Measurements from ENCODE around the gene BNIP5. TPM values are rescaled to one million over a fixed set of nuclear protein-coding genes. Genes with fewer than 3 reads are reported as not detected.

Gene BNIP5
- total RNA-seq, 3 donors from 2014 or later: under 0.01 TPM; not detected in 2

DNA sequence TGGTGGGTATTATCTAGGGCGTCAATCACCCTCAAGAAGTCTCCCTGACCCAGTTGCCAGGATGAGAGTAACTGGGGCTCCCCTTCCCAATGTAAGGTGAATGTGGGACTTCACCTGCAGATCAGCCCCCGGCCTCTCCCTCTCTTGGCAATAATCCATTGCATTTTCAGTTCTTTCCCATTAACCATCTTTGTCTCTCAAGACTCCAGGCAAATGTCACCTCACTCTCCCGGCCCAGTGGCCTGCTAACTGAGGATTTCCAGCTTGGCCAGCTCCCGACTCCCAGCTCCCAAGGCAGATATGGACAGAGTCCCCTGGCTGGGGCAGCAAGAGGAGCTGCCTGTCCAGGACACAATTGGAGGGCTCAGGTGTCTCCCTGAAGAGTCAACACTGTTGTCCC is 43.5 kb upstream of the BNIP5 start:
- Histone ChIP-seq H3K27ac (no peak overlapping the region), H3K4me1 (no peaks in the 10 kb centered on the region), H3K9me3 (no peaks in the 10 kb centered on the region), H3K27me3 (no peaks in the 10 kb centered on the region), H3K36me3 (no peaks in the 10 kb centered on the region), H3K4me3 (no peak overlapping the region)
- intact Hi-C loops (cut with DNase I; ENCODE audit: low total_unique reads): no loop called here
- DNase-seq (ENCODE audit: low spot score in 2 of 2): no peak
- TF ChIP-seq, protein P1, sequence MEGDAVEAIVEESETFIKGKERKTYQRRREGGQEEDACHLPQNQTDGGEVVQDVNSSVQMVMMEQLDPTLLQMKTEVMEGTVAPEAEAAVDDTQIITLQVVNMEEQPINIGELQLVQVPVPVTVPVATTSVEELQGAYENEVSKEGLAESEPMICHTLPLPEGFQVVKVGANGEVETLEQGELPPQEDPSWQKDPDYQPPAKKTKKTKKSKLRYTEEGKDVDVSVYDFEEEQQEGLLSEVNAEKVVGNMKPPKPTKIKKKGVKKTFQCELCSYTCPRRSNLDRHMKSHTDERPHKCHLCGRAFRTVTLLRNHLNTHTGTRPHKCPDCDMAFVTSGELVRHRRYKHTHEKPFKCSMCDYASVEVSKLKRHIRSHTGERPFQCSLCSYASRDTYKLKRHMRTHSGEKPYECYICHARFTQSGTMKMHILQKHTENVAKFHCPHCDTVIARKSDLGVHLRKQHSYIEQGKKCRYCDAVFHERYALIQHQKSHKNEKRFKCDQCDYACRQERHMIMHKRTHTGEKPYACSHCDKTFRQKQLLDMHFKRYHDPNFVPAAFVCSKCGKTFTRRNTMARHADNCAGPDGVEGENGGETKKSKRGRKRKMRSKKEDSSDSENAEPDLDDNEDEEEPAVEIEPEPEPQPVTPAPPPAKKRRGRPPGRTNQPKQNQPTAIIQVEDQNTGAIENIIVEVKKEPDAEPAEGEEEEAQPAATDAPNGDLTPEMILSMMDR (IDR thresholded peaks at IDR 0.05): no peak
- TF ChIP-seq POLR2AphosphoS5 (IDR thresholded peaks at IDR 0.05): no peak
- no peak for TF ChIP-seq POLR2A (IDR thresholded peaks at IDR 0.05)

DNA sequence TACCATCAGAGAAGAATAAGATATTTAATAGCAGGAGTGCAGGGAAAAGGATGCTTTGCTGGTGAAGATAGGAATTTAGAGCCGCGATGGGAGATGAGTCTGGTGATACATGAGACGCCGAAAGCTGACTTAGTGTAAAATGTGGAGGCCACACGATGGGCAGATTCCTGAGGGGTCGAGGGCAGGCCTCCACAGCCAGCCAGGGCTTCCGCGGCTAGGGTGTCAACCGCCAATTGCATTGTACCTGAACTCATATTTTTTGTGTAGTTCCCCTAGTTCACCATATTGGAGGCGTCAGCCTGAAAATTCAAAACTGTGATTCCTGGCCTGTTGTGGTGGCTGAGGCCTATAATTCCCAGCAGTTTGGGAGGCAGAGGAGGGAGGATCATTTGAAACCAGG is 42.2 kb upstream of the BNIP5 start:
- no peaks in the 10 kb centered on the region for H3K9me3 ChIP-seq
- H3K4me3 ChIP-seq: no peak overlapping the region
- no peaks in the 10 kb centered on the region for H3K4me1 ChIP-seq
- H3K36me3 ChIP-seq: no peaks in the 10 kb centered on the region
- TF ChIP-seq, protein P1 (IDR thresholded peaks at IDR 0.05): no peak
- no peak for TF ChIP-seq POLR2A (IDR thresholded peaks at IDR 0.05)
- TF ChIP-seq POLR2AphosphoS5 (IDR thresholded peaks at IDR 0.05): no peak
- intact Hi-C loops (cut with DNase I; ENCODE audit: low total_unique reads): no loop called here
- no peak overlapping the region for H3K27ac ChIP-seq
- no peaks in the 10 kb centered on the region for H3K27me3 ChIP-seq
- DNase-seq (ENCODE audit: low spot score in 2 of 2): no peak

DNA sequence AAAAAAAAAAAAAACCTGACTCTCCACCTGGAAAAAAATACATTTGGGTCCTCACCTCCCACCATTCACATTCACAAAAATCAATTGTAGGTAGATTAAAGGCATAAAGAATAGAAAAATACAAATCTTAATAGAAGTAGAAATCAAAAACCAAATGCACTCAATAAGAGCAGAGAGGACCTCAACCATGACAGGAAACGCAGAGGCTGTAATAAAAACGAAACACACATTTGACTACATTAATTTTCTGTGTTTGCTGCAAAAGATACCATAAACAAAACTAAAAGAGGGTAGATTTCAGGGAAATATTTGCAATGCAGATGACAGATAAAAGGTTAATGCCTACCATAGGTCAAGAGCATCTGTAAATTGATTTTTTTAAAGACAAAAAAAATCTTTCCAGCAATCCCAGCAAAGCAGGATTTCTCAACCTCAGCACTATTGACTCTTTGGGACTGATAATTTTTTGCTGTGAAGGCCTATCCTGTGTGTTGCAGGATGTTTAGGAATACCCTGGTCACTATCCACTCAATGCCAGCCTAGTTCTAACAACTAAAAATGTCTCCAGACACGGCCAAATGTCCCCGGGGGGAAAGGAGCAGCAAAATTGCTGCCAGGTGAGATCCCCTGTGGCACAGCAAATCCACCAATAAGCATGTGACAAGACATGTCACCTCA is 41.7 kb upstream of the BNIP5 start:
- no peaks in the 10 kb centered on the region for H3K9me3 ChIP-seq
- TF ChIP-seq POLR2A (IDR thresholded peaks at IDR 0.05) (no peak), POLR2AphosphoS5 (IDR thresholded peaks at IDR 0.05) (no peak)
- TF ChIP-seq, protein P1 (IDR thresholded peaks at IDR 0.05): no peak
- no peak for DNase-seq (ENCODE audit: low spot score in 2 of 2)

DNA sequence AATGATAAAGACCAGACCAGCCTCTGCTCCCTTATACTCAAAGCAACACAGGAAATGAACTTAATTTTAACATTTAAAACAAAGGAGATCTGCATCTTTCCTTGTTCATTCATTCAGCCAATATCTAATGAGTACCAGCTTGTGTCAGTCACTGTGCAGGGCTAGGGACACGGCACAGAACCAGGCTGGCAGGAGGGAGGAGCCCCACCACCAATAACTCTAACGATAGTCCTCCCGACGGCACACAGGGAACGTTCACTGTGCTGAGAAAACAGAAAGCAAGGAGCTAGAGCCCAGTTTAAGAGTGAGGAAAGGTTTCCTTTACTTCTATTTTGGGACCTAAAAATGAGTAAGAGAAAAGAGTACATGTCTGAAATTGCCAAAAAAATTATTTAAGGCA is 40.9 kb upstream of the BNIP5 start:
- intact Hi-C loops (cut with DNase I; ENCODE audit: low total_unique reads): no loop called here
- H3K27ac ChIP-seq: no peak overlapping the region
- no peaks in the 10 kb centered on the region for H3K4me1 ChIP-seq
- TF ChIP-seq, protein P1 (IDR thresholded peaks at IDR 0.05): no peak
- TF ChIP-seq POLR2A (IDR thresholded peaks at IDR 0.05): no peak
- TF ChIP-seq POLR2AphosphoS5 (IDR thresholded peaks at IDR 0.05): no peak
- no peaks in the 10 kb centered on the region for H3K9me3 ChIP-seq
- H3K27me3 ChIP-seq: no peaks in the 10 kb centered on the region
- no peak for DNase-seq (ENCODE audit: low spot score in 2 of 2)
- H3K4me3 ChIP-seq: no peak overlapping the region
- H3K36me3 ChIP-seq: no peaks in the 10 kb centered on the region

More for the DNA sequence above, 41.7 kb upstream of the BNIP5 start:
- Histone ChIP-seq H3K27me3 (no peaks in the 10 kb centered on the region), H3K4me1 (no peaks in the 10 kb centered on the region), H3K4me3 (no peak overlapping the region), H3K36me3 (no peaks in the 10 kb centered on the region), H3K27ac (no peak overlapping the region)
- intact Hi-C loops (cut with DNase I; ENCODE audit: low total_unique reads): no loop called here

DNA sequence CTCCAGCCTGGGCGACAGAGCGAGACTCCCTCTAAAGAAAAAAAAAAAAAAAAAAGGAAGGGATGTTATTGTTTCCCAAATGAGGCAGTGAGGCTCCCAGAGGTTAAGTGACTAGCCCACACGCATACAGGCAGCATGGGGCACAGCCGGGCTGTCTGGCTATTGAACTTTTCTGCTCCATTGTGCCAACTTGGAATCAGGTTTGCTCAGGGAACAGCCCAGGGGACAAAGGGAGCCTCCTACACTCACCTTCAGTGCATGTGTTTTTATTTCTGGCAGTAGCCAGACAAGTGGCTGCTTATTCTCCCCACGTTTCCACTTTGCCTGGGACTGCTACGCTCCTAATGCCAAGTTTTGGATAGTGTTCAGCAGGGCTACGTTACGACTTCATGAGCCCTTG is 40.1 kb upstream of the BNIP5 start:
- TF ChIP-seq POLR2A (IDR thresholded peaks at IDR 0.05) (no peak), POLR2AphosphoS5 (IDR thresholded peaks at IDR 0.05) (no peak)
- TF ChIP-seq, protein P1 (IDR thresholded peaks at IDR 0.05): no peak
- H3K4me3 ChIP-seq: no peak overlapping the region
- no peaks in the 10 kb centered on the region for H3K36me3 ChIP-seq
- H3K4me1 ChIP-seq: no peaks in the 10 kb centered on the region
- no peak overlapping the region for H3K27ac ChIP-seq
- no peaks in the 10 kb centered on the region for H3K27me3 ChIP-seq
- no peak for DNase-seq (ENCODE audit: low spot score in 2 of 2)
- intact Hi-C loops (cut with DNase I; ENCODE audit: low total_unique reads): no loop called here
- H3K9me3 ChIP-seq: no peaks in the 10 kb centered on the region
